K562 (cell line): Measurements from ENCODE around the gene PLIN5. TPM values are rescaled to one million over a fixed set of nuclear protein-coding genes. Genes with fewer than 3 reads are reported as not detected.

ENCODE experiments used
- ATAC-seq: fragments of 200-7000 bp; cut with Tn5 transposase; 3 replicates; pipeline ENCODE4 v1.9.1; 2020; ENCODE audit warnings: moderate library complexity
- BruUV-seq: library from RNA; stranded (reverse); fragments of 400-500 nt; replicated peaks from 2 replicates; lab custom pipeline; 2021; lab: Mats Ljungman, UMichigan
- CTCF ChIA-PET: fragments of 300-600 bp; formaldehyde crosslinking; extraction: SDS; loops from one replicate; lab custom pipeline; 2021; ENCODE audit warnings: low intra/inter-chr PET ratio; lab: Yijun Ruan, JAX
- POLR2A ChIA-PET: fragments of 300-600, 350-650 bp; sonication (Branson Sonifier 250); formaldehyde crosslinking; extraction: SDS; loops from one replicate; lab custom pipeline; 2021; ENCODE audit warnings: antibody characterized with exemption, inconsistent platforms; lab: Yijun Ruan, JAX
- DNase-seq, 4 experiments: peaks; one replicate each; pipeline versions ENCODE4 v3.0.0 to v3.0.0-alpha.2; 2011 to 2018; ENCODE audit warnings: low spot score in 3 of 4, mixed read lengths in 3 of 4; ENCODE audit errors: extremely low read depth in 1 of 4
- FAIRE-seq: peaks from 2 replicates; lab custom pipeline; 2011; peaks lifted over from hg19 to GRCh38; lab: Jason Lieb, UNC
- H2AFZ ChIP-seq: 2 replicates; pipeline ENCODE4 v1.6.0; 2011; ENCODE audit warnings: low read depth, low read length, control low read depth, inconsistent platforms
- H3K27ac ChIP-seq: fragments of 200-600 bp; 3 replicates; pipeline ENCODE4 v1.8.0; 2011; ENCODE audit warnings: low read depth, mild to moderate bottlenecking, control low read depth, inconsistent platforms, low read length, moderate library complexity, mixed read lengths; ENCODE audit errors: extremely low read depth
- H3K27me3 ChIP-seq, 2 experiments: fragments of 300-600 bp in 1 of 2; 2 replicates in 1 of 2; 3 replicates in 1 of 2; pipeline versions ENCODE4 v1.6.0 to v1.8.0; 2011; ENCODE audit warnings: inconsistent platforms in 2 of 2, low read length in 2 of 2, mild to moderate bottlenecking in 1 of 2, mixed read lengths in 1 of 2, moderate library complexity in 1 of 2; ENCODE audit not compliant: control insufficient read depth in 2 of 2, insufficient read depth in 2 of 2
- H3K36me3 ChIP-seq: fragments of 300-600 bp; 3 replicates; pipeline ENCODE4 v1.8.0; 2011; ENCODE audit warnings: mild to moderate bottlenecking, low read length, inconsistent platforms; ENCODE audit not compliant: control insufficient read depth, insufficient read depth
- H3K4me1 ChIP-seq, 2 experiments: fragments of 200-600 bp in 1 of 2; replicated peaks in 1 of 2; 2 replicates in 1 of 2; 3 replicates in 1 of 2; pipeline versions ENCODE4 v1.5.1 to v1.8.0; 2011; ENCODE audit warnings: inconsistent platforms in 2 of 2, low read length in 2 of 2, mild to moderate bottlenecking in 1 of 2, mixed read lengths in 1 of 2, moderate library complexity in 1 of 2; ENCODE audit not compliant: control insufficient read depth in 2 of 2, insufficient read depth in 2 of 2
- H3K4me2 ChIP-seq: 2 replicates; pipeline ENCODE4 v1.6.1; 2011; ENCODE audit warnings: low read length, control low read depth, inconsistent platforms, mixed read lengths; ENCODE audit not compliant: insufficient read depth
- H3K4me3 ChIP-seq: fragments of 200-600 bp; sonication (generic), shearing (Covaris generic); 2 replicates; pipeline ENCODE4 v1.5.1; 2016; ENCODE audit warnings: control low read depth, inconsistent platforms
- H3K79me2 ChIP-seq: fragments of 200-600 bp; 3 replicates; pipeline ENCODE4 v1.8.0; 2011; ENCODE audit warnings: low read length, inconsistent platforms; ENCODE audit not compliant: control insufficient read depth, insufficient read depth
- H3K9ac ChIP-seq, 2 experiments: 2 replicates each; pipeline versions ENCODE4 v1.6.0 to v1.6.1; 2011; ENCODE audit warnings: low read depth in 2 of 2, low read length in 2 of 2, control low read depth in 1 of 2, inconsistent platforms in 1 of 2, mild to moderate bottlenecking in 1 of 2, mixed read lengths in 1 of 2; ENCODE audit not compliant: insufficient read depth in 1 of 2
- H3K9me1 ChIP-seq: one replicate; pipeline ENCODE4 v1.6.0; 2011; ENCODE audit warnings: inconsistent platforms, mild to moderate bottlenecking, low read length, moderate library complexity; ENCODE audit not compliant: control insufficient read depth, insufficient read depth
- H3K9me3 ChIP-seq: replicated peaks from 2 replicates; pipeline ENCODE4 v1.5.1; 2011; ENCODE audit warnings: low read depth, low read length, inconsistent platforms; ENCODE audit not compliant: control insufficient read depth, insufficient read depth
- H4K20me1 ChIP-seq: replicated peaks from 2 replicates; pipeline ENCODE4 v1.6.1; 2011; ENCODE audit warnings: low read length, inconsistent platforms, mixed read lengths; ENCODE audit not compliant: control insufficient read depth, insufficient read depth
- BDP1 ChIP-seq: IDR thresholded peaks from 3 replicates; pipeline ENCODE4 v1.6.1; 2011; ENCODE audit not compliant: insufficient read length, insufficient read depth
- CREB1 ChIP-seq, 2 experiments: sonication (generic) in 1 of 2; formaldehyde crosslinking in 1 of 2; IDR thresholded peaks; 2 replicates each; pipeline versions ENCODE4 v1.6.1 to v1.8.0; 2012 to 2022; ENCODE audit warnings: inconsistent platforms in 1 of 2, mild to moderate bottlenecking in 1 of 2, missing genetic modification reagents in 1 of 2, moderate library complexity in 1 of 2
- CREBBP ChIP-seq: IDR thresholded peaks from one replicate; pipeline ENCODE4 v1.6.1; 2012; ENCODE audit warnings: low read depth, mild to moderate bottlenecking, control low read depth, inconsistent platforms, low read length
- EGR1 ChIP-seq: fragments of 450-650 bp; conservative IDR thresholded peaks from 2 replicates; pipeline ENCODE4 v1.6.1; 2017; ENCODE audit warnings: mild to moderate bottlenecking
- EHMT2 ChIP-seq: fragments of 450-650 bp; IDR thresholded peaks from 2 replicates; pipeline ENCODE4 v1.6.1; 2018; ENCODE audit warnings: antibody characterized with exemption
- FOXP1 ChIP-seq: sonication (generic); formaldehyde crosslinking; IDR thresholded peaks from 2 replicates; pipeline ENCODE4 v1.8.0; 2022; ENCODE audit warnings: mild to moderate bottlenecking, missing genetic modification reagents
- KDM1A ChIP-seq, 2 experiments: fragments of 450-650 bp; IDR thresholded peaks; 2 replicates each; pipeline ENCODE4 v1.6.1; 2016; ENCODE audit warnings: mild to moderate bottlenecking in 2 of 2
- ZNF174 ChIP-seq: fragments of 250-450 bp; sonication (Bioruptor Pico); IDR thresholded peaks from 2 replicates; pipeline ENCODE4 v1.4.0; 2020; ENCODE audit warnings: mild to moderate bottlenecking
- in situ Hi-C: fragments of 300-500 bp; cut with MboI; formaldehyde crosslinking; loops from 4 replicates; pipeline ENCODE4 v1.15.0; 2018; ENCODE audit warnings: inconsistent platforms, mixed read lengths
- intact Hi-C: fragments of 100-400 bp; cut with micrococcal nuclease; formaldehyde crosslinking; loops from 2 replicates; pipeline ENCODE4 v1.14.2; 2022
- polyA plus RNA-seq, 8 experiments: library from polyadenylated mRNA; depleted of rRNA in 4 of 8; stranded (reverse) in 5 of 8; unstranded in 3 of 8; fragments of >200 nt; fragmentation: Nextera tagmentation in 2 of 8; fragmentation: Illumina TruSeq in 1 of 8; extraction: Ambion mirVana in 2 of 8; extraction: Trizol in 1 of 8; gene quantifications; 2 replicates each; pipeline versions ENCODE4 v1.2.1 to v1.2.3, GENCODE V29; 2011 to 2014; ENCODE audit warnings: inconsistent platforms in 1 of 8, missing spikeins in 1 of 8
- total RNA-seq, 7 experiments: library from RNA; depleted of rRNA in 6 of 7; stranded (reverse); fragments of >200 nt in 6 of 7; fragmentation: Illumina TruSeq in 2 of 7; extraction: Trizol in 2 of 7; gene quantifications; 2 replicates each; pipeline versions ENCODE4 v1.2.1 to v1.2.3, GENCODE V29; 2011 to 2021; ENCODE audit warnings: low replicate concordance in 1 of 7
- TF ChIP-seq, protein P1 (sequence below), 3 experiments: IDR thresholded peaks in 2 of 3; conservative IDR thresholded peaks in 1 of 3; 2 replicates each; pipeline ENCODE4 v1.5.1; 2011 to 2012; ENCODE audit warnings: low read length in 3 of 3, mild to moderate bottlenecking in 3 of 3, control low read depth in 2 of 3, improper control_type of control experiment in 1 of 3, inconsistent platforms in 1 of 3, low read depth in 1 of 3, mixed read lengths in 1 of 3, moderate library complexity in 1 of 3; ENCODE audit not compliant: insufficient read depth in 2 of 3
- TF ChIP-seq, protein P2 (sequence below): sonication (generic); formaldehyde crosslinking; IDR thresholded peaks from 2 replicates; pipeline ENCODE4 v1.8.1; 2023; ENCODE audit warnings: mild to moderate bottlenecking, missing genetic modification reagents
- TF ChIP-seq, protein P3 (sequence below): sonication (generic); formaldehyde crosslinking; IDR thresholded peaks from 2 replicates; pipeline ENCODE4 v1.5.0; 2020; ENCODE audit warnings: missing genetic modification reagents
- TF ChIP-seq, protein P4 (sequence below): fragments of 250-450 bp; sonication (Bioruptor Pico); IDR thresholded peaks from 2 replicates; pipeline ENCODE4 v1.5.0; 2022; ENCODE audit warnings: mild to moderate bottlenecking
- TF ChIP-seq, protein P5 (sequence below): sonication (generic); formaldehyde crosslinking; IDR thresholded peaks from 2 replicates; pipeline ENCODE4 v1.8.0; 2022; ENCODE audit warnings: mild to moderate bottlenecking, missing genetic modification reagents, borderline replicate concordance

The PLIN5 gene
- total and polyA plus RNA-seq, 9 of the 15 experiments (the other 6 are each of a cell fraction or from before 2014, with no cell fraction given): 0.04 to 1.3 (median 0.50) TPM

DNA sequence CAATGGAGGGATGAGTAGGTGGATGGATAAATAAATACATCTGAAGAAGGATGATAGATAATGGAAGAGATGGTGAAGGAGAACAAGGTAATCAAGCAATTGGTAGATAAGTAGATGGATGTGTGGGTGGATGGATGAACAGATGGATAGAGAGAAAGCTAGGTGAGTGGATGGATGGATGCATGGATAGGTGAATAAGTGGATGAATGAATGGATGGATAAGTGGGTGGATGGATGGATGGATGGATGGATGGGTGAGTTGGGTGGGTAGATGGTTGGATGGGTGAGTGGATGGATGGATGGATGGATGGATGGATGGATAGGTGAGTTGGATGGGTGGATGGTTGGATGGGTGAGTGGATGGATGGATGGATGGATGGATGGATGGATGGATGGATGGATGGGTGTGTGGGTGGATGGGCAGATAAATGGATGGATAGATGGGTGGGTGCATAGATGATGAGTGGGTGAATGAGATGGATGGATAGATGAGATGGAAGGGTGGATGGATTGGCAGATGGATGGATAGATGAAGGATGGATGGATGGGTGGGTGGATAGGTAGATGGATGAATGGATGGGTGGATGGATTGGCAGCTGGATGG, 18.2 kb upstream of the PLIN5 start:
- Histone ChIP-seq H3K4me2 (no peak overlapping the region), H4K20me1 (no peaks in the 10 kb centered on the region), H3K9ac (no peak overlapping the region), H3K4me1 (peaks cover 11 to 54% of the 10 kb centered on the region in 2 experiments), H3K27ac (no peak overlapping the region), H3K9me3 (no peaks in the 10 kb centered on the region), H3K4me3 (no peak overlapping the region), H3K27me3 (no peaks in the 10 kb centered on the region), H2AFZ (no peak overlapping the region), H3K9me1 (no peaks in the 10 kb centered on the region), H3K79me2 (no peaks in the 10 kb centered on the region), H3K36me3 (no peaks in the 10 kb centered on the region)
- DNase-seq (no peak), FAIRE-seq (no peak), ATAC-seq (no peak)
- BruUV-seq: no TSS peak
- in situ Hi-C loops (no loop called here), intact Hi-C loops (no loop called here)
- ChIA-PET POLR2A (no interaction called here), CTCF (interaction anchor here (0.6 kb wide), 1 partner anchor 21 kb away, joined by 4 read pairs; no protein-coding TSS in a partner anchor)
- TF ChIP-seq FOXP1 (CRISPR knock-in tag) (no peak), CREBBP (peak; percentile 34), KDM1A (IDR thresholded peaks at IDR 0.05) (0 out of 4 replicates have a peak, but pooled peaks have one; percentile 24 to 28), BDP1 (no peak), EHMT2 (peak; percentile 41; the same call in 1 of the 2 replicates), EGR1 (0 out of 2 replicates have a peak, but pooled peaks have one; percentile 19), CREB1 (IDR thresholded peaks at IDR 0.05) (no peak), CREB1 (CRISPR knock-in tag; IDR thresholded peaks at IDR 0.05) (no peak), ZNF174 (CRISPR knock-in tag) (no peak)
- TF ChIP-seq, protein P1, sequence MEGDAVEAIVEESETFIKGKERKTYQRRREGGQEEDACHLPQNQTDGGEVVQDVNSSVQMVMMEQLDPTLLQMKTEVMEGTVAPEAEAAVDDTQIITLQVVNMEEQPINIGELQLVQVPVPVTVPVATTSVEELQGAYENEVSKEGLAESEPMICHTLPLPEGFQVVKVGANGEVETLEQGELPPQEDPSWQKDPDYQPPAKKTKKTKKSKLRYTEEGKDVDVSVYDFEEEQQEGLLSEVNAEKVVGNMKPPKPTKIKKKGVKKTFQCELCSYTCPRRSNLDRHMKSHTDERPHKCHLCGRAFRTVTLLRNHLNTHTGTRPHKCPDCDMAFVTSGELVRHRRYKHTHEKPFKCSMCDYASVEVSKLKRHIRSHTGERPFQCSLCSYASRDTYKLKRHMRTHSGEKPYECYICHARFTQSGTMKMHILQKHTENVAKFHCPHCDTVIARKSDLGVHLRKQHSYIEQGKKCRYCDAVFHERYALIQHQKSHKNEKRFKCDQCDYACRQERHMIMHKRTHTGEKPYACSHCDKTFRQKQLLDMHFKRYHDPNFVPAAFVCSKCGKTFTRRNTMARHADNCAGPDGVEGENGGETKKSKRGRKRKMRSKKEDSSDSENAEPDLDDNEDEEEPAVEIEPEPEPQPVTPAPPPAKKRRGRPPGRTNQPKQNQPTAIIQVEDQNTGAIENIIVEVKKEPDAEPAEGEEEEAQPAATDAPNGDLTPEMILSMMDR (IDR thresholded peaks at IDR 0.05 in 2 of 3, conservative IDR thresholded peaks at IDR 0.05 in 1 of 3; ENCODE audit: insufficient read depth in 2 of 3, low read depth in 1 of 3, low read length in 3 of 3): no peak
- TF ChIP-seq, protein P2, sequence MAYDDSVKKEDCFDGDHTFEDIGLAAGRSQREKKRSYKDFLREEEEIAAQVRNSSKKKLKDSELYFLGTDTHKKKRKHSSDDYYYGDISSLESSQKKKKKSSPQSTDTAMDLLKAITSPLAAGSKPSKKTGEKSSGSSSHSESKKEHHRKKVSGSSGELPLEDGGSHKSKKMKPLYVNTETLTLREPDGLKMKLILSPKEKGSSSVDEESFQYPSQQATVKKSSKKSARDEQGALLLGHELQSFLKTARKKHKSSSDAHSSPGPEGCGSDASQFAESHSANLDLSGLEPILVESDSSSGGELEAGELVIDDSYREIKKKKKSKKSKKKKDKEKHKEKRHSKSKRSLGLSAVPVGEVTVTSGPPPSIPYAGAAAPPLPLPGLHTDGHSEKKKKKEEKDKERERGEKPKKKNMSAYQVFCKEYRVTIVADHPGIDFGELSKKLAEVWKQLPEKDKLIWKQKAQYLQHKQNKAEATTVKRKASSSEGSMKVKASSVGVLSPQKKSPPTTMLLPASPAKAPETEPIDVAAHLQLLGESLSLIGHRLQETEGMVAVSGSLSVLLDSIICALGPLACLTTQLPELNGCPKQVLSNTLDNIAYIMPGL (CRISPR knock-in tag): no peak
- TF ChIP-seq, protein P3, sequence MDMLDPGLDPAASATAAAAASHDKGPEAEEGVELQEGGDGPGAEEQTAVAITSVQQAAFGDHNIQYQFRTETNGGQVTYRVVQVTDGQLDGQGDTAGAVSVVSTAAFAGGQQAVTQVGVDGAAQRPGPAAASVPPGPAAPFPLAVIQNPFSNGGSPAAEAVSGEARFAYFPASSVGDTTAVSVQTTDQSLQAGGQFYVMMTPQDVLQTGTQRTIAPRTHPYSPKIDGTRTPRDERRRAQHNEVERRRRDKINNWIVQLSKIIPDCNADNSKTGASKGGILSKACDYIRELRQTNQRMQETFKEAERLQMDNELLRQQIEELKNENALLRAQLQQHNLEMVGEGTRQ (CRISPR knock-in tag): no peak
- TF ChIP-seq, protein P4, sequence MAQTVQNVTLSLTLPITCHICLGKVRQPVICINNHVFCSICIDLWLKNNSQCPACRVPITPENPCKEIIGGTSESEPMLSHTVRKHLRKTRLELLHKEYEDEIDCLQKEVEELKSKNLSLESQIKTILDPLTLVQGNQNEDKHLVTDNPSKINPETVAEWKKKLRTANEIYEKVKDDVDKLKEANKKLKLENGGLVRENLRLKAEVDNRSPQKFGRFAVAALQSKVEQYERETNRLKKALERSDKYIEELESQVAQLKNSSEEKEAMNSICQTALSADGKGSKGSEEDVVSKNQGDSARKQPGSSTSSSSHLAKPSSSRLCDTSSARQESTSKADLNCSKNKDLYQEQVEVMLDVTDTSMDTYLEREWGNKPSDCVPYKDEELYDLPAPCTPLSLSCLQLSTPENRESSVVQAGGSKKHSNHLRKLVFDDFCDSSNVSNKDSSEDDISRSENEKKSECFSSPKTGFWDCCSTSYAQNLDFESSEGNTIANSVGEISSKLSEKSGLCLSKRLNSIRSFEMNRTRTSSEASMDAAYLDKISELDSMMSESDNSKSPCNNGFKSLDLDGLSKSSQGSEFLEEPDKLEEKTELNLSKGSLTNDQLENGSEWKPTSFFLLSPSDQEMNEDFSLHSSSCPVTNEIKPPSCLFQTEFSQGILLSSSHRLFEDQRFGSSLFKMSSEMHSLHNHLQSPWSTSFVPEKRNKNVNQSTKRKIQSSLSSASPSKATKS: no peak
- TF ChIP-seq, protein P5, sequence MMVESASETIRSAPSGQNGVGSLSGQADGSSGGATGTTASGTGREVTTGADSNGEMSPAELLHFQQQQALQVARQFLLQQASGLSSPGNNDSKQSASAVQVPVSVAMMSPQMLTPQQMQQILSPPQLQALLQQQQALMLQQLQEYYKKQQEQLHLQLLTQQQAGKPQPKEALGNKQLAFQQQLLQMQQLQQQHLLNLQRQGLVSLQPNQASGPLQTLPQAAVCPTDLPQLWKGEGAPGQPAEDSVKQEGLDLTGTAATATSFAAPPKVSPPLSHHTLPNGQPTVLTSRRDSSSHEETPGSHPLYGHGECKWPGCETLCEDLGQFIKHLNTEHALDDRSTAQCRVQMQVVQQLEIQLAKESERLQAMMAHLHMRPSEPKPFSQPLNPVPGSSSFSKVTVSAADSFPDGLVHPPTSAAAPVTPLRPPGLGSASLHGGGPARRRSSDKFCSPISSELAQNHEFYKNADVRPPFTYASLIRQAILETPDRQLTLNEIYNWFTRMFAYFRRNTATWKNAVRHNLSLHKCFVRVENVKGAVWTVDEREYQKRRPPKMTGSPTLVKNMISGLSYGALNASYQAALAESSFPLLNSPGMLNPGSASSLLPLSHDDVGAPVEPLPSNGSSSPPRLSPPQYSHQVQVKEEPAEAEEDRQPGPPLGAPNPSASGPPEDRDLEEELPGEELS (CRISPR knock-in tag): no peak
